Astrocyte of the hippocampus (primary cell): ENCODE measurements around the gene NEK1.
A peak's percentile ranks its signal among the peaks of the same experiment; 100 is the strongest.

Source experiments
- DNase-seq: peaks from one replicate; pipeline ENCODE4 v3.0.0; 2011; ENCODE audit warnings: low read depth, low spot score

NEK1 gene

GRCh38 chr4:169611991-169612870, at the start of gene NEK1:
NEK1 (minus strand) TSS chr4:169612583; CDS start chr4:169602630, 9,953 bp downstream.
- peak; percentile 96 for DNase-seq

GRCh38 chr4:169661761-169662160, 49.4 kb upstream of the NEK1 start:
- DNase-seq = no peak

DNA sequence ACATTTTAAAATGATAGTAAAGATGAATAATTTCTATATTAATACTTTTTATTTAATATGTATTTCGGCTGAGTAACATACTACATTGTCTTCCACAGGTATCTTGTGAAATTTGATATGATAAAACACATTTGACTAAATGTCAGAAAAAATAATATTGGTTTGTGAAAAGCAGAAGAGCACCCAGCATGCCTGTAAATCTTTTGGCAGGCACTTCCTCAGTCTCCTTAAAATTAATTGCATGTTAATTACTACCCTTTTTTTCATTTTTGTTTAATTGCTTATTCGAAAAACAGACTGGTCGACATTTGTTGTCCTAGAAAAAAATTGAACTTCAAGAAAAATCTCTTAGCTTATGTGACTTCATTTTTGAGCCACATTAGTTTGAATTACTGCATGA, 48.5 kb upstream of the NEK1 start:
- DNase-seq = no peak

- peak; percentile 97 for DNase-seq
These were observed 47.6 kb upstream of the NEK1 start for GRCh38 chr4:169659716-169660670.

GRCh38 chr4:169658975-169659715, 46.8 kb upstream of the NEK1 start:
- DNase-seq = peak; percentile 15

DNA sequence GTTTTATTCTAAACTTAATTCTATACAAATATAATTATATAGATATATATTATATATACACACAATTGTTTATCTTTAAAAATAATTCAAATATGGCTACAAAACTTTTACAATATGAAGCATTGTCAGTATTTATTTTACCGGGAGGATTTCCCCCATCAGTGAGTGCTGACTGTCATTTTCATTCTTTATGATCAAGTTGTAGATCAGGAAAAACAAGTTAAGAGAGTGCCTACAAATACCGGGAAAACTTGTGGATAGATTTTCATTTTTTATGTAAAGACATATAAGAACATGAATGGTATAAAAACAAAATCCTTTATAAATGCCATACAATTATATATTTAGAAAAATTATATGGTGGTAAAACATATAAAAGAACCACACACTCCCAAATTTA, 45.8 kb upstream of the NEK1 start:
- DNase-seq = no peak

DNA sequence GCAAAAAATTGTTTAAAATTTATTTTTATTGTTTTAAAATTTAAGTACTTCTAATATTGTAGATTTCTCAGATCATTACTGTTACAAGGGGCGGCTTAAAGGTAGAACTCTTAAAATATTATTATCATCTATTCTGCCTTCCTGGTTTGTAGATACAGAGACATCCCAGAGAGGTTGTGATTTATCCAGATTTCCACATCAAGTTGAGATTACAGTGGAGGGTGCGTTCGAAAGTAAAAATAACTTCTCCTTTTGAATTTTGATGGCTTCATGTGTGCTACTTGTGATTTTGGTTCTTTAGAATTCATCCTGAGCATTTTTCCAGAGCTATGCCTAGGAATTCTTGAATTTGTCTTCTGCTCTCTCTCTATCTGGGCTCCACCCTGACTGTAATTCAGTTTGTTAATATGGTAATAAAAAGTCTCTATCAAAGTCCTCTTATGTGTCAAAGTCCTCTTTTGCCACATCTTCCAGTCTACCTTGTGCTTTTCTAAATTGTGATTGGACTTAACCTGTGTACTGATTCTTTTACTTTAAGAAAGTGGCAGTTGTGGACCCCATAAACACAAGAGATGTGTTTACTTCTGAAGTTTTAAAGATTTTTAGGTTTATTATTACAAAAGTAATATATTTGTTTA, 45.2 kb upstream of the NEK1 start:
- no peak for DNase-seq

- DNase-seq = no peak
These were observed 43.0 kb upstream of the NEK1 start for GRCh38 chr4:169655401-169655800.

GRCh38 chr4:169652535-169652934, 40.2 kb upstream of the NEK1 start:
- no peak for DNase-seq

DNA sequence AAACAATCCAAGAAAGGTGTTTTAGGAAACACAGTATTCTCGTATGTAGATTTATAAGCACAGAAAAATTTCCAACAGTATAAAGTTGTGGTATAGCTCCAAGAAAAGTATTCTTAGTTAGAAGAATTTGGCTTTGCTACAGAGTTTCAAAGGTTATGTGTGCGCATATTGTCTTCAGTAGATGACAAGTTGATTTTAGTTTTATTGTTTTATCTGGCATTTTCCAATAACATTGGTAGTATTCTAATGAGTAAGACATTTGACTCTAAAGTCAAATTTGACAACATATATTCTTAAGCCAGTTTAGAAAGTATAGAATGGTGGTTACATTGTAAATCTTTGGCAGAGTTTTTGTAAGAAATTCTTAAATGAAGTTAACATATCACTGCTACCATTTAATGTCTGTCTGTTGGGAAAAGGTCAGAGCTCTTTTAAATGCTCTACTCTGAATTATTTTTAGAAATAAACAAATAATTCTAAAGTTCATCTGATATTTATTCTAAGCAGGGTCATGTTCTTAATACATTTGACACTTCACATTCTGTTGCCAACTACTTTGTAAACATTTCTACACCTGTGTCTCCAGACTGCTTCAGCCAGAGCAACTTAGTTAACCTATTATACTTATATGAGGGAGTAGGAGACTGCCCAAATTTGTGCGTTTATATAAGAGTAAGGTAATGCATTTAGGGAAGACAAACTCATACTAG, 38.0 kb upstream of the NEK1 start:
- no peak for DNase-seq

GRCh38 chr4:169649545-169650226, 37.3 kb upstream of the NEK1 start:
- DNase-seq = no peak

GRCh38 chr4:169645627-169646026, 33.2 kb upstream of the NEK1 start:
- no peak for DNase-seq

DNA sequence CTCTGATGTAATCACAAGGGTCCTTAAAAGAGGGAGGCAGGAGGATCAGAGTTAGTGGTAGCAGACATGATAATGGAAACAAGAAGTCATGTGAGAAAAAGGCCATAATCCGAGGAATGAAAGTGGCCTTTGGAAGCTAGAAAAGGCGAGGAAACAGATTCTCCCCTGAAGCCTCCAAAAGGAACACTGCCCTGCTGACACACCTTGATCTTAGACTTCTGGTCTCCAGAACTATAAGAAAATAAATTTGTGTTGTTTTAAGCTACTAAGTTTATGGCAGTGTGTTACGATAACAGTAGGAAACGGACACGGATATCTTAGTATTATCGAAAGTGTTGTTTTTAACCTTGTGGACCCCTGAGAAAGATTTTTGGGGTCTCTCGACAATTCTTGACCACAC, 32.4 kb upstream of the NEK1 start:
- no peak for DNase-seq

GRCh38 chr4:169640261-169640870, 28.0 kb upstream of the NEK1 start:
- no peak for DNase-seq

GRCh38 chr4:169634975-169635374, 22.6 kb upstream of the NEK1 start:
- DNase-seq = no peak

DNA sequence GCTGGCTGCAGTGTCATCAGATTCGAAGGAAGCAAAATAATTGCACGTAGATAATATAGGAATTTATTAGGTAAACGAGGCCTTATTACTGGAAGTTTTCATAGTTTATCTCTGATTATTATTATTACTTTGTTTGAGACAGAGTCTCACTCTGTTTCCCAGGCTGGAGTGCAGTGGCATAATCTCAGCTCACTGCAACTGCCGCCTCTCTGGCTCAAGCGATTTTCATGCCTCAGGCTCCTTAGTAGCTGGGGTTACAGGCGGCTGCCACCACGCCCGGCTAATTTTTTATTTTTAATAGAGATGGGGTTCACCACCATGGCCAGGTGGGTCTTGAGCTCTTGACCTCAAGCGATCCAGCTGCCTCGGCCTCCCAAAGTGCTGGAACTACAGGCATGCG, 20.5 kb upstream of the NEK1 start:
- no peak for DNase-seq

DNA sequence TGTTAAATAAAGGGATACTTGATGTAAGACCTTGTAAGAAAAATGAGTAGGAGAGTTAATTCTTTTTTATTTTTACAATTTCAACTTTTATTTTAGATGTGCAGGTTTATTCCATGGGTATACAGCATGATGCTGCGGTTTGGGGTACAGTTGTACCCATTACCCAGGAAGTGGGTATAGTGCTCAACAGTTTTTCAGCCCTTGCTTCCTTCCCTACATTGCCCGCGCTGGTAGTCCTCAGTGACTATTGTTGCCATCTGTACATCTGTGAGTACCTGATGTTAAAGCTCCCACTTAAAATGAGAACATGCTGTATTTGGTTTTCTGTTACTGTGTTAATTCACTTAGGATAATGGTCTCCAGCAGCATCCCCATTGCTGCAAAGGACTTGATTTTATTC, 17.7 kb upstream of the NEK1 start:
- no peak for DNase-seq

- no peak for DNase-seq
These were observed 16.2 kb upstream of the NEK1 start for GRCh38 chr4:169628579-169628978.

GRCh38 chr4:169627307-169627706, 14.9 kb upstream of the NEK1 start:
- no peak for DNase-seq
